Measurements from ENCODE around the gene MAGEA11. TPM values are rescaled to one million over a fixed set of nuclear protein-coding genes. Genes with fewer than 3 reads are reported as not detected.

Gene MAGEA11
- total and polyA plus RNA-seq, 2 of the 8 experiments (the other 6 are each of a cell fraction or from before 2014, with no cell fraction given) = not detected

GRCh38 chrX:149687991-149688390, 23.9 kb upstream of the MAGEA11 start:
- Histone ChIP-seq H3K9ac (replicated peaks in 1 of 4; ENCODE audit: extremely low read depth in 1 of 4, low read depth in 3 of 4, low read length in 3 of 4) (no peak overlapping the region), H2BK15ac (ENCODE audit: low read length) (no peak overlapping the region), H3K36me3 (ENCODE audit: control insufficient read depth in 2 of 4, insufficient read depth in 4 of 4, low read length in 3 of 4) (no peaks in the 10 kb centered on the region), H2BK5ac (ENCODE audit: low read depth, low read length) (no peak overlapping the region), H3K27me3 (replicated peaks in 1 of 4; ENCODE audit: control insufficient read depth in 3 of 4, extremely low read depth in 1 of 4, insufficient read depth in 3 of 4, low read length in 3 of 4) (no peaks in the 10 kb centered on the region), H4K20me1 (replicated peaks in 1 of 2; ENCODE audit: control insufficient read depth in 1 of 2, insufficient read depth in 2 of 2, low read length in 2 of 2) (no peaks in the 10 kb centered on the region), H3K14ac (ENCODE audit: insufficient read length) (no peak overlapping the region), H2BK20ac (ENCODE audit: low read length) (no peak overlapping the region), H2AFZ (ENCODE audit: low read length) (no peak overlapping the region), H3K23ac (ENCODE audit: insufficient read length) (no peak overlapping the region), H4K8ac (ENCODE audit: extremely low read depth, insufficient read depth, low read length) (no peak overlapping the region), H4K5ac (ENCODE audit: insufficient read length, low read depth, low read length) (no peak overlapping the region), H3K23me2 (ENCODE audit: low read depth, low read length) (no peaks in the 10 kb centered on the region), H3K27ac (ENCODE audit: low read depth, low read length) (no peak overlapping the region), H3K79me2 (ENCODE audit: control insufficient read depth in 1 of 2, insufficient read depth in 2 of 2, low read length in 2 of 2) (no peaks in the 10 kb centered on the region), H3K56ac (replicated peaks; ENCODE audit: insufficient read length, low read depth, low read length) (no peak overlapping the region), H3K4me3 (ENCODE audit: extremely low read depth in 1 of 4, insufficient read depth in 2 of 4, low read depth in 3 of 4, low read length in 4 of 4) (no peak overlapping the region), H3K79me1 (ENCODE audit: low read depth, low read length) (no peaks in the 10 kb centered on the region), H4K91ac (replicated peaks; ENCODE audit: insufficient read length, low read length) (no peak overlapping the region), H3K4me1 (replicated peaks in 1 of 4; ENCODE audit: control insufficient read depth in 3 of 4, insufficient read depth in 4 of 4, low read length in 3 of 4) (peaks cover 0 to 5% (median 2%) of the 10 kb centered on the region in 4 experiments; a peak in 1 of 7 replicates), H3K18ac (ENCODE audit: extremely low read depth, low read length) (no peak overlapping the region), H2AK5ac (ENCODE audit: low read depth, low read length) (no peak overlapping the region), H3K4ac (replicated peaks; ENCODE audit: insufficient read length, low read depth, low read length) (no peak overlapping the region), H3K4me2 (ENCODE audit: insufficient read depth in 1 of 2, low read depth in 2 of 2, low read length in 2 of 2) (no peak overlapping the region), H2BK12ac (ENCODE audit: low read depth, low read length) (no peak overlapping the region), H2BK120ac (replicated peaks; ENCODE audit: low read depth, low read length) (no peak overlapping the region), H3K9me3 (ENCODE audit: insufficient read depth in 2 of 2, low read depth in 1 of 2, low read length in 1 of 2) (peaks cover 0 to 5% of the 10 kb centered on the region in 2 experiments; a peak in 2 of 4 replicates)
- DNase-seq (ENCODE audit: low read depth in 1 of 2, low spot score in 2 of 2) = no peak
- POLR2A ChIA-PET (ENCODE audit: partially characterized antibody) = no interaction called here
- CTCF ChIA-PET (ENCODE audit: partially characterized antibody) = interaction anchor here (0.6 kb wide), 1 partner anchor 157 kb away, joined by 3 read pairs; no protein-coding TSS in a partner anchor
- FAIRE-seq = no peak
- TF ChIP-seq EZH2 (IDR thresholded peaks at IDR 0.05; ENCODE audit: low read depth, low read length, severe bottlenecking) = no peak
- TF ChIP-seq SIN3A (conservative IDR thresholded peaks at IDR 0.05 in 1 of 2, IDR thresholded peaks at IDR 0.05 in 1 of 2; ENCODE audit: low read depth in 1 of 2, low read length in 2 of 2) = no peak
- TF ChIP-seq RXRA (IDR thresholded peaks at IDR 0.05; ENCODE audit: insufficient read depth, low read depth, low read length) = no peak
- TF ChIP-seq CHD1 (IDR thresholded peaks at IDR 0.05; ENCODE audit: low read depth, low read length) = no peak
- no peak for TF ChIP-seq HDAC6 (IDR thresholded peaks at IDR 0.05; ENCODE audit: low read depth, low read length)
- TF ChIP-seq USF2 (IDR thresholded peaks at IDR 0.05; ENCODE audit: low read length) = no peak
- no peak for TF ChIP-seq GABPA (IDR thresholded peaks at IDR 0.05; ENCODE audit: borderline replicate concordance, insufficient read depth, low read length)
